Natural killer cell (primary cell): ENCODE results near the gene GPER1. TPM values are rescaled to one million over a fixed set of nuclear protein-coding genes. Genes with fewer than 3 reads are reported as not detected.

ENCODE experiments used
- ATAC-seq, 3 donors: fragments of 150-1000 bp in 2 of 3; fragments of 200-7000 bp in 1 of 3; cut with Tn5 transposase; 1 replicate in 1 of 3; 2 replicates in 2 of 3; pipeline ENCODE4 v1.10.0; 2021; ENCODE audit warnings: mild to moderate bottlenecking in 2 of 3, moderate library complexity in 2 of 3
- DNase-seq, 2 donors: peaks; one replicate each; pipeline versions ENCODE4 v3.0.0 to v3.0.0-alpha.2; 2013 to 2021; ENCODE audit warnings: mixed read lengths in 1 of 2
- H3K27ac ChIP-seq: one replicate; pipeline ENCODE4 v1.5.1; 2013; ENCODE audit warnings: mild to moderate bottlenecking, low read length
- H3K27me3 ChIP-seq: one replicate; pipeline ENCODE4 v1.6.1; 2013; ENCODE audit warnings: low read length; ENCODE audit not compliant: control insufficient read depth, insufficient read depth
- H3K36me3 ChIP-seq: one replicate; pipeline ENCODE4 v1.6.1; 2013; ENCODE audit warnings: low read length; ENCODE audit not compliant: control insufficient read depth, insufficient read depth
- H3K4me1 ChIP-seq: one replicate; pipeline ENCODE4 v1.6.1; 2013; ENCODE audit warnings: low read length; ENCODE audit not compliant: control insufficient read depth, insufficient read depth
- H3K4me3 ChIP-seq: one replicate; pipeline ENCODE4 v1.5.1; 2013; ENCODE audit warnings: low read length
- H3K9me3 ChIP-seq: one replicate; pipeline ENCODE4 v1.6.1; 2013; ENCODE audit warnings: low read length; ENCODE audit not compliant: control insufficient read depth, insufficient read depth
- H3K27ac Mint-ChIP-seq, 2 donors: one replicate each; pipeline ENCODE4 v1.8.0; 2022; ENCODE audit warnings: mild to moderate bottlenecking in 2 of 2, mixed read lengths in 2 of 2, moderate library complexity in 1 of 2
- H3K27me3 Mint-ChIP-seq, 2 donors: one replicate each; pipeline ENCODE4 v1.8.0; 2022; ENCODE audit warnings: low read depth in 2 of 2, mixed read lengths in 2 of 2
- H3K36me3 Mint-ChIP-seq: one replicate; pipeline ENCODE4 v1.8.0; 2022; ENCODE audit warnings: mixed read lengths
- H3K4me1 Mint-ChIP-seq, 2 donors: one replicate each; pipeline ENCODE4 v1.8.0; 2022; ENCODE audit warnings: mixed read lengths in 2 of 2
- H3K4me3 Mint-ChIP-seq: one replicate; pipeline ENCODE4 v1.8.0; 2022; ENCODE audit warnings: mild to moderate bottlenecking, moderate library complexity, mixed read lengths
- H3K9me3 Mint-ChIP-seq, 2 donors: one replicate each; pipeline ENCODE4 v1.8.0; 2022; ENCODE audit warnings: mixed read lengths in 2 of 2
- WGBS: methylation state at CpG from one replicate; pipeline ENCODE4 v1.1.7; 2013; ENCODE audit warnings: missing lambda C conversion rate; ENCODE audit not compliant: insufficient coverage; 5-methylcytosine and 5-hydroxymethylcytosine counted together
- intact Hi-C: fragments of 100-400 bp; cut with micrococcal nuclease; formaldehyde crosslinking; loops from one replicate; pipeline ENCODE4 v1.14.2; 2022
- total RNA-seq, 4 donors: library from RNA; stranded (reverse); fragments of 120-200 nt in 1 of 4; gene quantifications; one replicate each; pipeline versions ENCODE4 v1.2.3 to v1.2.4, GENCODE V29; 2013 to 2022
- TF ChIP-seq, protein P1 (sequence below): fragments of 200-600 bp; IDR thresholded peaks from one replicate; pipeline ENCODE4 v1.8.0; 2022; ENCODE audit warnings: antibody characterized with exemption

Gene GPER1
- total RNA-seq, 3 donors from 2014 or later (not counting 1 experiment from before 2014, with no cell fraction given): 0.25 to 0.26 TPM; not detected in 1

DNA sequence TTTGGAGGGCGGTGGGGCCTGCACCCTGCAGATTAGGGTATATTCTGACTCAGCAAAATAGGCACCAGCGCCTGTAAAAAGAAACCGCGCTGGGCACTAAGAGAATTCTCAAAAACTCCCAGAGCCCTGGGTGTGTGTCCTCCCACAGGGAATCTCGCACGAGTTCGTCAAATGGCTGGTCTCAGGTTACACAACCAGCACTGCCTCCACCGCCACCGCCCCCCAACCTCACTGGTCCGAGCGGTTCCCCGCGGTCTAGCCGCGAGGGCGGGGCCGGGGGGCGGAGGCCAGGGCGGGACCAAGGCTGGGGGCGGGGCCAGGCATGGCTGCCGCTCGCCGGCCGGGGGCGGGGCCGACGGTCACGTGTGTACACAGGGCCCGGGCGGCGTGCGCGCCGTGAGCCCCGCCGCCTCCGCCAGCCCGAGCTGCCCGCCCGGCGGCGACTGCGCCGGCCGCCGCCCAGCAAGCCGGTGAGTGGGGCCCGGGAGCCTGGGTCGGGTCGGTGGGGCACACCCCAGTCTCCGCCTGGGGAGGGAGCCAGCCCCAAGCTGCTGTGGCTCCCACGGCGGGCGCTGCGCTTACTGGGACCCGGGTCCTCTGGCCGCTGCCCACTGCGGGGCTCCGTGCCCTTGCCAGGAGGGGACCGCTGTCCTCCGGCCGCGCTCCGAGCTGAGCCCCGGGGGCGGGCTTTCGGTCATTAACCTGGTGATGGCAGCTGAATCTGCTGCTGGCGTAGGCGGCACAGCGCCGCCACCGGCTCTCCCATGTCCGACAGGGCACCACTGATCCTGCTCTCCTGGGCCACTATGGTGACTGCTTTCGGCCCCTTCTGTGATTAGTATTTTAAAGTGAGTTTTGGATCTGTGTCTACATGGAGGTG lies 43.5 kb upstream of the GPER1 start, which contains the start of gene GPR146:
Gene GPR146, plus strand, starts transcription at position 358 of the 880 bp plus-strand sequence. CDS start 12,970 bp downstream, outside the sequence.
- Mint-ChIP-seq H3K27me3 (peaks cover 0 to 9% of the 10 kb centered on the region in 2 donors), H3K27ac (peak within 1 kb of the TSS; percentile 54 to 58), H3K9me3 (no peaks in the 10 kb centered on the region), H3K36me3 (no peaks in the 10 kb centered on the region), H3K4me3 (peak within 1 kb of the TSS; percentile 90), H3K4me1 (peaks cover 39 to 47% of the 10 kb centered on the region in 2 donors)
- Histone ChIP-seq H3K27ac (peak within 1 kb of the TSS; percentile 23), H3K27me3 (peaks cover 9% of the 10 kb centered on the region), H3K4me3 (peak within 1 kb of the TSS; percentile 49), H3K4me1 (peaks cover 59% of the 10 kb centered on the region), H3K9me3 (no peaks in the 10 kb centered on the region), H3K36me3 (no peaks in the 10 kb centered on the region)
- intact Hi-C loops: loop anchor here (1.0 to 5.0 kb wide), 2 partner anchors 10 to 122 kb away; no protein-coding TSS in a partner anchor
- TF ChIP-seq, protein P1, sequence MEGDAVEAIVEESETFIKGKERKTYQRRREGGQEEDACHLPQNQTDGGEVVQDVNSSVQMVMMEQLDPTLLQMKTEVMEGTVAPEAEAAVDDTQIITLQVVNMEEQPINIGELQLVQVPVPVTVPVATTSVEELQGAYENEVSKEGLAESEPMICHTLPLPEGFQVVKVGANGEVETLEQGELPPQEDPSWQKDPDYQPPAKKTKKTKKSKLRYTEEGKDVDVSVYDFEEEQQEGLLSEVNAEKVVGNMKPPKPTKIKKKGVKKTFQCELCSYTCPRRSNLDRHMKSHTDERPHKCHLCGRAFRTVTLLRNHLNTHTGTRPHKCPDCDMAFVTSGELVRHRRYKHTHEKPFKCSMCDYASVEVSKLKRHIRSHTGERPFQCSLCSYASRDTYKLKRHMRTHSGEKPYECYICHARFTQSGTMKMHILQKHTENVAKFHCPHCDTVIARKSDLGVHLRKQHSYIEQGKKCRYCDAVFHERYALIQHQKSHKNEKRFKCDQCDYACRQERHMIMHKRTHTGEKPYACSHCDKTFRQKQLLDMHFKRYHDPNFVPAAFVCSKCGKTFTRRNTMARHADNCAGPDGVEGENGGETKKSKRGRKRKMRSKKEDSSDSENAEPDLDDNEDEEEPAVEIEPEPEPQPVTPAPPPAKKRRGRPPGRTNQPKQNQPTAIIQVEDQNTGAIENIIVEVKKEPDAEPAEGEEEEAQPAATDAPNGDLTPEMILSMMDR: peak; percentile 62
- DNase-seq (peak; percentile 86 to 93), ATAC-seq (peak; percentile 69 to 94 (median 80))
- WGBS: under 1% methylated on average over 74 of the region's 74 CpGs

- H3K27ac Mint-ChIP-seq: peak overlapping the region; percentile 54 to 58
- Histone ChIP-seq H3K4me3 (peak overlapping the region; percentile 49), H3K4me1 (peaks cover 65% of the 10 kb centered on the region), H3K27me3 (peaks cover 11% of the 10 kb centered on the region), H3K36me3 (no peaks in the 10 kb centered on the region), H3K27ac (no peak overlapping the region), H3K9me3 (no peaks in the 10 kb centered on the region)
- TF ChIP-seq, protein P1: peak; percentile 16
- H3K27me3 Mint-ChIP-seq: peaks cover 0 to 13% of the 10 kb centered on the region in 2 donors
- H3K9me3 Mint-ChIP-seq: no peaks in the 10 kb centered on the region
- intact Hi-C loops: no loop called here
- peaks cover 39 to 47% of the 10 kb centered on the region in 2 donors for H3K4me1 Mint-ChIP-seq
- peak overlapping the region; percentile 90 for H3K4me3 Mint-ChIP-seq
- DNase-seq (no peak), ATAC-seq (no peak)
- WGBS: 80% methylated on average over 21 of the region's 21 CpGs
- no peaks in the 10 kb centered on the region for H3K36me3 Mint-ChIP-seq
Observed at GRCh38 chr7:1045069-1046063, 42.5 kb upstream of the GPER1 start.

DNA sequence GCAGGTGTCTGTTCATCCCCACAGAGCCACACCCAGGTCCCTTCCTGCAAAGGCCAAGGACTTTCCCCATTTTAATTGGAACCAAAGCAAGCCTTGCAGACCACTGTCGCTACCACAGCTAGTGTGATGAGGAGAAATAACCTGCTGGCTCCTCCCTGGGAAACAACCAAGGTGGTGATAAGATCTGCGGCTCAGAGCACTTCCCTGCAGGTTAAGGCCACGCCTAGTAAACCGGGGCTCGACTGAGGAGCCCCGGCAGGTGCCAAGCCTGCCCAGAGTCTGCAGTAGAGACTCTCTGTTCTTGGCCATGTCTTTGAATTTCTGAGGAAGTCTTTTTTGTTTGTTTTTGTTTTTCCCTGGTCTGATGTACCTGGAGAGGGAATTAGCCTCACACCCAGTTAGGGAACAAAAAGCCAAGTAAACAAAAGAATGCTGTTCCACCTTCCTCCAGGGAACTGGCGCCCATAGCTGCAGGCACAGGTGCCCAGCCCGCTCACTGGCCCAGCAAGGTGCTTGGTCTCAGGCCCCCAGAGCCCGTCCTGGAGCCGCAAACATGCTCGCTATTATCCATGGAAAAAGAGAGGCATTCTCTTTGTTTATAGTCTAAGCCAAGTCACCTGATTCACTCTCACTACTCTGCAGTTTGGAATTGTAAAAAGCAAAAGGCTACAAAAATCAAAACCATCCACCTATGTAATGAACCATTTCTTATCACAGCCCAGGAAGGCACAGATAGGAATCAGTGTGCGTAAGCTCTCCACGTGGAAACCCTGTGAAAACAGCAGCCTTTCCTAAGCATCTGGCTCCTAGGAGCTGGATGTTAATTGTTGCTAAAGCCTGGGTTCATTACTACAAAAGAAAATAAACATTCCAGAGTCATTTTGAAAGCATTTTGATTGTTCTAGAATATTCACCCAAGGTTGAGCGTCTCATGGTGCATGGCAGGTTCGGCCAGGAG lies 40.9 kb upstream of the GPER1 start:
- ATAC-seq (no peak), DNase-seq (peak in 1 of 2 donors; percentile 82)
- Histone ChIP-seq H3K27me3 (peaks cover 3% of the 10 kb centered on the region), H3K4me3 (no peak overlapping the region), H3K9me3 (no peaks in the 10 kb centered on the region), H3K36me3 (no peaks in the 10 kb centered on the region), H3K4me1 (peaks cover 56% of the 10 kb centered on the region), H3K27ac (no peak overlapping the region)
- H3K27me3 Mint-ChIP-seq: peaks cover 0 to 7% of the 10 kb centered on the region in 2 donors
- H3K27ac Mint-ChIP-seq: no peak overlapping the region
- H3K4me3 Mint-ChIP-seq: no peak overlapping the region
- H3K4me1 Mint-ChIP-seq: peaks cover 28 to 35% of the 10 kb centered on the region in 2 donors
- no peaks in the 10 kb centered on the region for H3K9me3 Mint-ChIP-seq
- intact Hi-C loops: no loop called here
- H3K36me3 Mint-ChIP-seq: no peaks in the 10 kb centered on the region
- 72% methylated on average over 15 of the region's 15 CpGs for WGBS
- TF ChIP-seq, protein P1: no peak
